Measurements from ENCODE around the gene NCR1.
"Not testable (repeated sequence)": the region's sequence is repeated elsewhere in the genome, so short reads cannot be mapped to it uniquely, and the experiment has no call there.

Gene NCR1

GRCh38 chr19:54916822-54917221 lies 10.9 kb downstream of the NCR1 start:
- no peak for DNase-seq

GRCh38 chr19:54918499-54918898 lies 12.6 kb downstream of the NCR1 start:
- no peak for DNase-seq

- DNase-seq: not testable (repeated sequence)
Measured at GRCh38 chr19:54919646-54920563, 14.0 kb downstream of the NCR1 start.

- no peak for DNase-seq
Measured at GRCh38 chr19:54921082-54921481, 15.1 kb downstream of the NCR1 start.

- no peak for DNase-seq
Measured at GRCh38 chr19:54923276-54923675, 17.3 kb downstream of the NCR1 start.

- DNase-seq: no peak
Measured at GRCh38 chr19:54928299-54928698, 22.4 kb downstream of the NCR1 start.

GRCh38 chr19:54937926-54938325 lies 32.0 kb downstream of the NCR1 start:
- no peak for DNase-seq

- no peak for DNase-seq
Measured at GRCh38 chr19:54938906-54939305, 33.0 kb downstream of the NCR1 start.

- DNase-seq: not testable (repeated sequence)
Measured at GRCh38 chr19:54939538-54939937, 33.6 kb downstream of the NCR1 start.

- not testable (repeated sequence) for DNase-seq
Measured at GRCh38 chr19:54943772-54944361, 37.9 kb downstream of the NCR1 start.

- DNase-seq: no peak
Measured at GRCh38 chr19:54947381-54947780, 41.4 kb downstream of the NCR1 start, which contains the start of gene NLRP7. NLRP7 (minus strand) TSS chr19:54947530.

GRCh38 chr19:54949412-54949811 lies 43.5 kb downstream of the NCR1 start:
- DNase-seq: no peak

GRCh38 chr19:54950580-54950979 lies 44.6 kb downstream of the NCR1 start:
- DNase-seq: not testable (repeated sequence)

- DNase-seq: no peak
Measured at GRCh38 chr19:54952591-54953344, 46.8 kb downstream of the NCR1 start.

GRCh38 chr19:54953345-54953713 lies 47.4 kb downstream of the NCR1 start:
- DNase-seq: not testable (repeated sequence)

GRCh38 chr19:54955376-54955775 lies 49.4 kb downstream of the NCR1 start:
- DNase-seq: no peak

GRCh38 chr19:54959840-54960239 lies 53.9 kb downstream of the NCR1 start:
- DNase-seq: no peak
